Measurements from ENCODE around the gene HOXA10.

HOXA10 gene

DNA sequence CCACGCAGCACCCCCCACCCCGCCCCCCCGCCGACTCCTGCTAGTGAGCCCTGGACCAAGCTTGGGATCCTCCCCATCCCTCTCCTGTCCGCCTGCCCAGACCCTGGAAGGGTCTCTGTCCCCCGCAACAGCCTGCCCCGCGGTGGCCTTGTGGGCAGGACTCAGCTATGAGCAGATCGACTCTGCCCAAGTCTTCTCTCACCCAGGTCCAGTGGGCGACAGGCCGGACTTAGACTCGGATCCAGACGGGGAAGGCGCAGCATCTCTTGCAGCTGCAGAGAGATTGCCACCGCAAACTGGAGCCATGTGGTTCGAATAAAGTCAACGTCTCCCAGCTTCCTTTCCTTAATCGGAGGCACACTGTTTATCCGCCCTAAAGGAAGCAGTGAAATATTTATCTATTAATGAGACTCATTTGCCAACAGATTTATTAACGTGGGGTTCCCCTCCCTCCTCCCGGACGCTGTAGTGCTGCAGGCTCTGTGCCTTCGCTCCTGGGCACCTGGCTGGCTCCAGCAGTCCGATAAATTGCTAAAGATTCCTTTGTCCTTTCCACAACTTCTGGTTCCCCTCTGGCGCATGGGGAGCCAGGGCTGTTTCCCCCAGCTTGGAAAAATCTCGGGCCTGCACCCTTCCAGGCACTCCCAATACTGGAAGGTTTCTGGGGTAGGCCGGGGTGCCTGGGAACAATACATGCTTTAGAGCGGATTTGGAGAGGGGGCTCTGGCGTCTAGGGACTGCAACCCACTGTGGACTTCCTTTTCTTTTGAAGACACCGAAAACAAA lies 17.0 kb downstream of the HOXA10 start:
- H3K36me3 ChIP-seq = no peaks in the 10 kb centered on the region
- TF ChIP-seq Cebpa-rat (IDR thresholded peaks at IDR 0.05) = no peak
- peaks cover 13% of the 10 kb centered on the region for H3K4me1 ChIP-seq
- peaks cover 41% of the 10 kb centered on the region for H3K9me3 ChIP-seq
- no peak overlapping the region for H3K27ac ChIP-seq
- H3K9ac ChIP-seq = no peak overlapping the region
- H4K20me1 ChIP-seq = peaks cover 88% of the 10 kb centered on the region
- H3K4me3 ChIP-seq = no peak overlapping the region
- peaks cover 100% of the 10 kb centered on the region for H3K27me3 ChIP-seq
- H3K4me2 ChIP-seq = no peak overlapping the region

- H3K27me3 ChIP-seq = peaks cover 100% of the 10 kb centered on the region
- H3K36me3 ChIP-seq = no peaks in the 10 kb centered on the region
- peaks cover 41% of the 10 kb centered on the region for H3K9me3 ChIP-seq
- H3K4me1 ChIP-seq = peaks cover 19% of the 10 kb centered on the region
- no peak for TF ChIP-seq Cebpa-rat (IDR thresholded peaks at IDR 0.05)
- 0 out of 2 replicates have a peak within 1 kb of the TSS, but pooled peaks have one; percentile 23 for H3K4me3 ChIP-seq
- peaks cover 89% of the 10 kb centered on the region for H4K20me1 ChIP-seq
- H3K4me2 ChIP-seq = no peak within 1 kb of the TSS
- H3K27ac ChIP-seq = no peak within 1 kb of the TSS
- H3K9ac ChIP-seq = no peak within 1 kb of the TSS
Observed at GRCh38 chr7:27156508-27156898, 17.6 kb downstream of the HOXA10 start, which contains the start of gene HOXA7. Gene HOXA7 (minus strand): TSS chr7:27156675. CDS start chr7:27156545, 130 bp downstream.

- peaks cover 100% of the 10 kb centered on the region for H3K27me3 ChIP-seq
Observed at GRCh38 chr7:27155816-27156507, 18.2 kb downstream of the HOXA10 start.

GRCh38 chr7:27154901-27155815 lies 19.0 kb downstream of the HOXA10 start:
- Histone ChIP-seq H3K36me3 (no peaks in the 10 kb centered on the region), H4K20me1 (peaks cover 88% of the 10 kb centered on the region), H3K9ac (no peak overlapping the region), H3K4me2 (no peak overlapping the region), H3K4me1 (peaks cover 17% of the 10 kb centered on the region), H3K27ac (no peak overlapping the region), H3K27me3 (peaks cover 100% of the 10 kb centered on the region), H3K9me3 (peaks cover 41% of the 10 kb centered on the region), H3K4me3 (0 out of 2 replicates have a peak overlapping the region, but pooled peaks have one; percentile 23)
- TF ChIP-seq Cebpa-rat (IDR thresholded peaks at IDR 0.05) = no peak

More at GRCh38 chr7:27155816-27156507, 18.2 kb downstream of the HOXA10 start:
- peaks cover 41% of the 10 kb centered on the region for H3K9me3 ChIP-seq
- H3K4me1 ChIP-seq = peaks cover 24% of the 10 kb centered on the region
- no peak overlapping the region for H3K9ac ChIP-seq
- 0 out of 2 replicates have a peak overlapping the region, but pooled peaks have one; percentile 23 for H3K4me3 ChIP-seq
- no peak overlapping the region for H3K27ac ChIP-seq
- no peak for TF ChIP-seq Cebpa-rat (IDR thresholded peaks at IDR 0.05)
- no peaks in the 10 kb centered on the region for H3K36me3 ChIP-seq
- H4K20me1 ChIP-seq = peaks cover 94% of the 10 kb centered on the region
- H3K4me2 ChIP-seq = no peak overlapping the region

DNA sequence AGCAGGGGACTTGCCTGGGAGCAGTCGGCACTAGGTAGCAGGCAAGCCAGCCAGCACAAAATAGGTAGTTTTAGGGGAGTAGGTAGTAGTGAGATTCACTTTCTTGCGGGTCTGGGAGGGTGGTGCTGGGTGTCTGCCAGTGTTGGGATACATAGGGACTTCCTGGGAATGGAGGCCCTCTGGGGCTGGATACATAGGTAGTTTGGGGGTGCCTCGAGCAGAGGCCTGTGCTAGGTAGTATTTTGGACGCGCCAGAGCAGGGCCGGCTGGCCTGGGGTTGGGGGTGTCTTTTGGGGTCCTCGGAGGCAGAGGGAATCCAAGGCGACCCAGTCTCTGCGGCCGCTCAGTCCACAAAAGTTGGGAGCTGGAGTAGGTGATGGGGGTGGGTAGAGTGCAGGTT lies 19.8 kb downstream of the HOXA10 start:
- Histone ChIP-seq H3K36me3 (no peaks in the 10 kb centered on the region), H4K20me1 (peaks cover 80% of the 10 kb centered on the region), H3K4me1 (peaks cover 16% of the 10 kb centered on the region), H3K27me3 (peaks cover 100% of the 10 kb centered on the region), H3K27ac (no peak overlapping the region), H3K4me3 (no peak overlapping the region), H3K9me3 (peaks cover 41% of the 10 kb centered on the region), H3K9ac (no peak overlapping the region), H3K4me2 (no peak overlapping the region)
- no peak for TF ChIP-seq Cebpa-rat (IDR thresholded peaks at IDR 0.05)

GRCh38 chr7:27153526-27153925 lies 20.6 kb downstream of the HOXA10 start:
- no peaks in the 10 kb centered on the region for H3K36me3 ChIP-seq
- no peak for TF ChIP-seq Cebpa-rat (IDR thresholded peaks at IDR 0.05)
- peaks cover 42% of the 10 kb centered on the region for H3K9me3 ChIP-seq
- H3K27ac ChIP-seq = no peak overlapping the region
- no peak overlapping the region for H3K4me3 ChIP-seq
- no peak overlapping the region for H3K4me2 ChIP-seq
- peaks cover 75% of the 10 kb centered on the region for H4K20me1 ChIP-seq
- no peak overlapping the region for H3K9ac ChIP-seq
- peaks cover 100% of the 10 kb centered on the region for H3K27me3 ChIP-seq
- H3K4me1 ChIP-seq = peaks cover 18% of the 10 kb centered on the region

GRCh38 chr7:27152816-27153442 lies 21.2 kb downstream of the HOXA10 start:
- Histone ChIP-seq H3K27me3 (peaks cover 100% of the 10 kb centered on the region), H3K4me1 (peaks cover 22% of the 10 kb centered on the region), H3K4me3 (no peak overlapping the region), H3K4me2 (no peak overlapping the region), H4K20me1 (peaks cover 70% of the 10 kb centered on the region), H3K36me3 (no peaks in the 10 kb centered on the region), H3K9ac (no peak overlapping the region), H3K27ac (no peak overlapping the region), H3K9me3 (peaks cover 44% of the 10 kb centered on the region)
- TF ChIP-seq Cebpa-rat (IDR thresholded peaks at IDR 0.05) = no peak

GRCh38 chr7:27151931-27152815 lies 21.9 kb downstream of the HOXA10 start, which contains the start of gene HOXA3:
Gene HOXA3 (minus strand): TSS chr7:27152583. CDS start chr7:27110640, 41,943 bp downstream.
- Histone ChIP-seq H3K4me1 (peaks cover 22% of the 10 kb centered on the region), H3K36me3 (no peaks in the 10 kb centered on the region), H3K27me3 (peaks cover 100% of the 10 kb centered on the region), H3K9ac (no peak within 1 kb of the TSS), H3K4me2 (peak within 1 kb of the TSS; percentile 77), H3K4me3 (peak within 1 kb of the TSS; percentile 57), H4K20me1 (peaks cover 62% of the 10 kb centered on the region), H3K27ac (no peak within 1 kb of the TSS), H3K9me3 (peaks cover 44% of the 10 kb centered on the region)
- no peak for TF ChIP-seq Cebpa-rat (IDR thresholded peaks at IDR 0.05)

Data from BLaER1 (cell line).